HT-29 (cell line): ENCODE results near the gene CDPF1. TPM values are rescaled to one million over a fixed set of nuclear protein-coding genes. Genes with fewer than 3 reads are reported as not detected.

Experiments used
- DNase-seq: peaks from one replicate; pipeline ENCODE4 v3.0.0-alpha.2; 2015; ENCODE audit warnings: low spot score
- total RNA-seq: library from RNA; depleted of rRNA; stranded (reverse); fragments of >200 nt; shearing (Covaris generic); gene quantifications from 2 replicates; pipeline ENCODE4 v1.2.3, GENCODE V29; 2014; rRNA removed

CDPF1 gene, protein sequence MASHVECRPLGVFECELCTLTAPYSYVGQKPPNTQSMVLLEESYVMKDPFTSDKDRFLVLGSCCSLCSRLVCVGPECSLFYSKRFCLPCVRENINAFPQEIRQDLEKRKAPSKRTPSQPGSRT
- total RNA-seq, result 9.5 and 19.5 TPM in 2 replicates

DNA sequence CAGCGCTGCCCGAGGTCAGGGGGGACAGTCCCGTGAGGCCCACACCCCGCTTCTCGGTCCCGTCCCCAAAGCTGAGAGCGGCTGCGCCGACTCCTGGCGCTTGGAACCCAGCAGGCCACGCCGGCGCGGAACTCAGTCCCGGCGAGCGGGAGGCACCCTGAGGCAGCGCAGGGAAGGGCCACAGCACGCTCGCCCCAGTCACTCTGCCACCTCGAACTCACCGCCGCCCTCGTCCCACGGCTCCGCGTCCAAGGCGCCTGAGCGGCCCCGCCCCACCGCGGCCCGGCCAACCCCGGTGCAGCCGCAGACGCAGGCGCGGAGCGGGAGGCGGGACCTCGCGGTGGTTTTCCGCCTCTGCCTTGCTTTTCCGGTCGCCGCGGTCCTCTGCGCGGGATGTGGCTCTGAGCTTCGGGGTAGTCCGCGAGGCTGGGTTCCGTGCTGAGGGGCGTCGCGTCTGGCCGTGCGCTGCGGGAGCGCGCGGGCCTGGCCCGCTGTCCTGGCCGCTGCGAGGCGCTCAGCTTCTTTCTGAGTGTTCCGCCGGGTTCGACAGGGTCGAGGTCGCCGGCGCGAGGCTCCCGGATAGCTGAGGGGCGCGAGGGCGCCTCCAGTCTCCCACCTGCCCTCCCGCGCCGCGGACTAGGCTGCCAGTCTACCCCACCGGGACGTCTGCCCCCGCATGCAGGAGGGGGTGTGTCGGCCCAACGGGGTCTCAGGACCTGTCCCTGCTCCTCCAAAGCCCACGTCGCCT lies at the start of gene CDPF1:
TSS of gene CDPF1 (minus strand) at position 259 of the 748 bp plus-strand sequence. CDS start 2,009 bp downstream, outside the sequence.
- DNase-seq, result peak; percentile 81

DNA sequence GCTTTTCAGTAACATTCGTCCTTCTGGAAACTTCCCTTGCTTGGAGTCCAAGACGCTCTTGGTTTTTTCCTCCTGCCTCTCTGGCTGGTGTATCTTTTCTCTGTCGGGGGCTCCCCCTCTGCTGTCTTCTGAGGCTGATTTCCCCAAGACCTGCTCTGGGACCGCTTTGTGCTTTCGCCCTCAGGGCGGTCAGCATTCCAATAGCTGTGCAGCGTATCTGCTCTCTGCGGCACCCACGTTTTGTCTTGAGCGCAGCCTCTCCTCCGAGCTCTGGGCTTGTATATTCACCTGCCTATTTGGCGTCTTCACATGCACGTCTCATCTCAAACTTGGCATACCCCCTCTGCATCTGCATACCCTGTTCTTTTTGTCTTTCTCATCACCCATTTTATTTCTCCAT lies 49.0 kb upstream of the CDPF1 start:
- DNase-seq, result no peak

DNA sequence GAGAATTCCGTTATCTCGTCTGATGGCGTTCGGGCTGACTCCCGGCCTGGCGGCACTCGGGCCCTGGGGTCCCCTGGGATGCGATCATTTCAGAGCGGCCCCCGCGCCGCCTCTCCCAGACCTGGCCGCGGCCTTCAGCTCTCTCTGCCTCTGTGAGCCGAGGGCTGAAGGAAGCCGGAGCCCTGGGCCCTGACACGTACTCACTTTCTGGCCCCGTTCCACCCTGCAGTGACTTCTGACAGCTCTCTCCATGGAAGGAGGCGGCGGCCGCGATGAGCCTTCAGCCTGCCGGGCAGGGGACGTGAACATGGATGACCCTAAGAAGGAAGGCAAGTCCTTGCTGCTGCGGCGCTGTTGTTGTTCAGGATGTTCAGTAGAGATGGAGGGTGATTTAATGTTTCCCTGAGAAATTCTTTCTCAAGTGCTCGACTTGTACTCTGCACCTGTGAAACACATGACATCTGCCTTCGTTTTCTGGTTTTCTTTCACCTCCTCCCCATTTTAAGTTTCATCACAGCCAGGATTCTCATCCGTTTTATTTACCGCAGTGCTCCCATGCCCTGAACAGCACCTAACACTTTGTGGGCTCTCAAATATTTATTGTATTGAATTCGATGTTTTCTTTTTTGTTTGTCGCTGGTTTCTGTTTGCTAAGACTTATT lies 47.2 kb upstream of the CDPF1 start:
- DNase-seq, result peak; percentile 28

DNA sequence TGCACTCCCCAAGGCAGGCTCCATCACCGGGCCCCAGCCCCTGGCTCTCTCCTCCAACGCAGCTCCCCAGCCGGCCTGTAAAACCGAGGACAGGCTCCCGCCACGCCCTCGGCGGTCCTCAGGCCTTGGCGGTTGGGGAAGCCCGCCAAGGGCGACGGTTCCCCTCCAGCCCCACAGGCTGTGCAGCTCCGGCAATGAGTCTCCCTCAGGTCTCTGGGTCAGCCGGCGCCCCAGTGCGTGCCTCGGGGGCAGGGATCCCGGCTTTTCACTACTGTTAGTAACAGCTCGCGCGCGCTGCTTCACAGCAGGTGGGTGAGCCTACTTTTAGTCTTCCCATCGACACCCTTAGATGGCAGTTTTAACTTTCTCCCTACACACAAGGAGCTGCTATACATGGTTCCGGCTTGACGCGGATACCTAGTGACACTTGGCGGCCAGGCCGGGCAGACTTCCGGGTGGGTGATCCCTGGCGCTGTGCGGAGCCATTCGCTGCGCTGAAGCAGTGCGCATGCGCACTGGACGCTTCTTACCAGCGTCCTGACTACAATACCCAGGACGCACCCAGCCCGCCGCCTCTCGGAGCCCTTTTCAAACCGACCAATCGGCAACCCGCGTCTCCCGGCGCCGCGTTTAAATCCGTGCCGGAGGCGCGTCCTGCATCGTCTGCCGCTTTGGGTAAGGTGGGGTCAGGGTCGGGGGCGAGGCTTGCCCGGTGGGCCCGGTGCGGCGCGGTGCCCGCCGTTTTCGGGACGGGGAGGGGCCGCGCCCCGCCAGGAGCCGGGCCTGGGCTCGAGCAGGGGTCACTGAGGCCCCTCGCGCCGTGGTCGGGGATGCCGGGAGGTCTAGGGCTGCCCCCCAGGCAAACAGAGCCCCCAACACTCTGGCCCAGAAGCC lies 46.4 kb upstream of the CDPF1 start, which contains the start of gene GTSE1:
TSS of gene GTSE1 (plus strand) at position 614 of the 894 bp plus-strand sequence. CDS start 531 bp downstream, outside the sequence.
- peak; percentile 96 for DNase-seq

DNA sequence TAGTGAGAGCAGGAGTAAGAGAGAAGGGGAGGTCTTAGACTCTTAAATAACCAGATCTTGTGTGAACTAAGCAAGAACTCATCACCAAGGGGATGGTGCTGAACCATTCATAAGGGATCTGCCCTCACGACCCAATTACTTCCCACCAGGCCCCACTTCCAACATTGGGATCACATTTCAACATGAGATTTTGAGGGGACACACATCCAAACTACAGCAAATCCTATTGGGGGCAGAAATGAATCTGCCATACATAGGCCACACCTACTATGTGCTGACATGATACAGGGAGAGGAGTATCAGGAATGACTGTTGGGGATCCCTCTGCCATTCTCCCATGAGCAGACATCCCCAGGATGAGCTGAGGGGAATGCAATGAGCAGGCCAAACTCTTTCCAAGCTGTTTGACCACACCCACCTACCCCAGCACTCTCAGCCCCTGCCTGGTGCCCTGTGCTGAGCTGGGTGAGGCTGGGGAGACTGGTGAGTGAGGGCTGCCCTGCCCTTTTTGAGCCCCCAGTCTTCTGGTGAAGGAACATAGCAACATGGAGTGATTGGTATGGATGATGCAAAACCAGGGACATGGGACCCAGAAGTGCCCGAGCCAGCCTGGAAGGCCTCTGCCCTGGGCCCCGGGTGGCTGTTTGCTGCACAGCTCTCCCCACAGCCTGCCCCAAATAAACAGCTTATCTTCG lies 45.3 kb upstream of the CDPF1 start:
- DNase-seq, result no peak

DNA sequence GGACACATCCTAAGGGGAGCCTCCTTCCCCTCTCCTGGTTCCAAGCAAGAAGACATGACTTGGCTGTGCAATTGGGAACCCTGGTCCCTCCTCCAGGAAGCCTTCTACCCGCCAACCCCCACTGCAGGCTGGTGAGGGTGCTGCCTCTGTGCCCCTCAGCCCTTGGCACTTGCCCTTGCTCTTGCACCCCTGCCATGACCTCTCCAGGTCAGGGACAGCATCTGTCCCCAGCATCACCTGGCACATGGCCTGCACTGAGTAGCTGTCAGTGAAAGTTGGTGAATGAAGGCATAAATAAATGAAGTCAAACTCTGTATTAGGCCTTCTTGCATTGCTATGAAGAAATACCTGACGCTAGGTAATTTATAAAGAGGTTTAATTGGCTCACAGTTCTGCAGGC lies 44.7 kb upstream of the CDPF1 start:
- no peak for DNase-seq

DNA sequence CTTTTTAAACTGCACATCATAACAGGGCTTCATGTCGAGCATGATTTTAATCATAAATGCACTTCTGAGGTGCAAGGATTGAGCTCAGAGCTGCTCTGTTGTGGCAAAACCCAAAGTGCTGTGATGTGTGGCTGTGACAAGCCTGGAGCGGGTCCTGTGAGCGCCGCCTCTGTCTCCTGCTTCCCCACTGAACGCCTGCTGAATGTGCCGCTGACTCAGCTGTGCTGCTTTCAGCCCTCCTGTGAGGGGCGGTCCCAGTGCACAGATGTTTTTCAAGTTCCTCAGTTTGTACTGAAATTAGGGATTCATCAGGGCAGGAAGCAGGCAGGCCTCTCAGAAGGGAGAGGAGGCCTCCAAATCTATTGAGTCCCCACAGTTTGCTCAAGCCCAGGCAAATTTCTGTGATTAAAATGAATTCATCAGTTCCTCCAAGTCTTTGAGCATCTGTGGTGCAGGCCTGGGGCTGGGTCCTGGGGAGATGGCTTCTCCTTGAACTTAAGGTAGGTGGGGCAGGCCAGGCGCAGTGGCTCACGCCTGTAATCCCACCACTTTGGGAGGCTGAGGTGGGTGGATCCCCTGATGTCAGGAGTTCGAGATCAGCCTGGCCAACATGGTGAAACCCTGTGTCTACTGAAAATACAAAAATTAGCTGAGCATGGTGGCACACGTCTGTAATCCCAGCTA lies 43.6 kb upstream of the CDPF1 start:
- no peak for DNase-seq

DNA sequence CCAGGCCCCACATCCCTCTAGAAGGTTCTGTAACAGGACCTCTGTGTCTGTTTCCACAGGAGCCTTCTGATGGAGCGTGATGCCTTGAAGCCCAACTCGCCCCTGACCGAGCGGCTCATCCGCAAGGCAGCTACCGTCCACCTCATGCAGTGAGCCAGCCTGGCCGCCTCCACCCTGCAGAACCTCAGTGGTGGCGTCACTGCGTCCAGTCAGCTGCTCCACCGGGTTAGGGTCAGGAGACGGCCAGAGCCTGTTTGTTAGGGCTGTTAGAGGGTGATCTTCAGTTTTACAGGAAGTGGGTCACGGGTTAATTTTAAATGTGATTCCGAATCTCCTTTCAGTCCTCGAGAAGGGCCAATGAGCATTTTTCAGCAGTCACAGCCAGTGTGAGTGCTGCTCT lies 42.6 kb upstream of the CDPF1 start:
- no peak for DNase-seq

DNA sequence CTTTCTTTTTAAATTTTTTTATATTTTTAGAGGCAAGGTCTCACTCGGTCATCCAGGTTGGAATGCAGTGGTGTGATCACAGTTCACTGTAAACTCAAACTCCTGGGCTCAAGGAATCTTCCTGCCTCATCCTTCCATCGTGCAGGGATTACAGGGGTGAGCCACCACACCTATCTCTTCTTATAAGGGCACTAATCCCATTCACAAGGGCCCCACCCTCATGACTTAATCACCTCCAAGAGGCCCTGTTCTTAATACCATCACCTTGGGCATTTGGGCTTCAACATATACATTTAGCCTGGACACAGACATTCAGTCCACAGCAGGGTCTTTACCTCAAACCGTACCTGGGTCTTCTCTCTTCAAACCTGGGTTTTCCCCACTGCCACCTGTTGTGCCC lies 42.1 kb upstream of the CDPF1 start:
- no peak for DNase-seq

DNA sequence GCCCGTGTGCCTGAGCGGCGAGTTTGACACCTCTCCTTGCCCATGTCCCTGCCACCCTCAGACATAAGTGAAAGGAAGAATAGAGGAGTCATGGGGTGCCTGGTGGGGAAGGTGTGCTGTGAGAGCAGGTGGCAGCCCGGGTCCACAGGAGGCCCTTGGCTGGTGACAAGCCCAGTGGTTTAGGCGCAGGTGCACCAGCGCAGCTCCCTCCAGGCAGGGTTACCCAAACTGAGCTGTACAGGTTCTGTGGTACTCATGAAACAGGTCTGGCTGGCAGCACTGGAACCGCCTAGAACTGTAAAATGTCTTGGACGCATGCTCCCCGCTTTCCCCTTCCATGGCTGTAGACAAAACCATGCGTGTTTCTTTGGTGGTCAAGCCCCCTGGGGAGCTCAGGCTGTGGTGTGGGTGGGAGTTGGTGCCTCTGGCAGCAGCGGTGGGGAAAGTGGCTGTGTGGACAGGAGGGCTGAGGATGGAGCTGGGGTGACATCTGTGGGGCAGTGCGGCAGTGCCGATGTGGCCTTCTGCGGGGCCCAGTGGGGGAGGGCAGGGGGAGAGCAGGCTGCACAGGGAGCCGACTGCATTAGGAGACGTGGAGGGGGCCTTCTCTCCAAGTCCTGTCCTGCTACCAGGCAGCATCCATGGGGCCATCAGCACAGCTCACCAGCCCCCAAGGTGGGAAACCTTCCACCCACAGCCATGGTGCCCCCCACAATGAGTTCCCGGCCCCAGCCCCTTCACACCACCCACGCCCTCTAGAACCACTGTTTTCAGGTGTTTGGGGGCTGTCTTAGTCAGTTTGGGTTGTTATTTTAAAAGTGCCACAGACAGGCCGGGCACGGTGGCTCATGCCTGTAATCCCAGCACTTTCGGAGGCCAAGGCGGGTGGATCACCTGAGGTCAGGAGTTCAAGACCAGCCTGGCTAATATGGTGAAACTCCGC lies 41.0 kb upstream of the CDPF1 start:
- no peak for DNase-seq

DNA sequence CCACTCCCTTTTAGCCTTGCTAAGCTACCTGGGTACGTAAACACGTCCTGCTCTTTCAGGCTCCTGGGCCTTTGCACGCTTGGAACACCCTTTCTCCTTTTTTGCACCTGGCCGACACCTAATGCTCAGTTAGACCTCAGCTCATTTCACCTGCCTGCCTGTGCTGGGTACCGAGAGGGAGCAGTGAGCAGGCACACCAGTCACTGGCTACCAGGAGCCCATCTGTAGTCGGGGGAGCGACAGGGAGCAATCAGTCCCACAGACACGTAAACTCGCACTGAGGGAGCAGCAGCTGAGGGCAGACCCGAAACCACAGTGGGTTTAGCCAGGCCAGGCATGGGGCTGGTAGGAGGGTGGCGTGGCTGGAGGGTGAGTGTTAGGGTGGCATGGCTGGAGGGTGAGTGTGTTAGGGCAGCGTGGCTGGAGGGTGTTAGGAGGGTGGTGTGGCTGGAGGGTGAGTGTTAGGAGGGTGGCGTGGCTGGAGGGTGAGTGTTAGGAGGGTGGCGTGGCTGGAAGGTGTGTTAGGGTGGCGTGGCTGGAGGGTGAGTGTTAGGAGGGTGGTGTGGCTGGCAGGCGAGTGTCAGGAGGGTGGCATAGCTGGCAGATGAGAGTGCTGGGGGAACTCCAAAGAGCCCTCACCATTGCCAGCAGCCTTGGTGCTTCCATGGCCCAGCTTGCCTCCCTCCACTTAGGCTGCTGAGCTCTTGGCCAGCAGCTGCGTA lies 40.2 kb upstream of the CDPF1 start:
- no peak for DNase-seq

DNA sequence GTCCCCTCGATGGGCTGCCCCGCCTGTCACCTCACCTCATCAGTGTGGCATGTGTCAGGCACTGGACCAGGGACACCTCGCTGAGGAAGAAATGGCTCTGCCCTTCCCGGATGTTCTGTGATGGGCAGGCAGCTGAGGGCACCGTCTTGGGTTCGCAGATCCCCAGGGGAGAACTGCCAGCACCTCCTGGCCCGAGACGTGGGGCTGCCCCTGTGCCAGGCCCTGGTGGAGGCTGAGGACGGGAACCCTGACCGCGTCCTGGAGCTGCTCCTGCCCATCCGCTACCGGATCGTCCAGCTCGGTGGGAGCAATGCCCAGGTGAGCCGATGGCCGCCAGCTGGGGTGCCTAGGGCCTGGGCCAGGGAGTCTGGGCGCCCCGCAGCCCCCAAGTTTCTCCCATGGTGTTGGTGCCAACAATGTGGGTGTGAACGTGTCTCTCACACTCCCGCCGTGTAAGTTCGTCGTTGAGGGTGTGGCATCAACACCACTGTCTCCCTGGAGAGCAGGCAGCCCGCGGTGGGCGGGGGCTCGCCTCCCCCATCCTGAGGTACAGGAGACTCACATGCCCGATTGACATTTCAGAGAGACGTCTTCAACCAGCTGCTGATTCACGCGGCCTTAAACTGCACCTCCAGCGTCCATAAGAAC lies 39.3 kb upstream of the CDPF1 start:
- no peak for DNase-seq

DNA sequence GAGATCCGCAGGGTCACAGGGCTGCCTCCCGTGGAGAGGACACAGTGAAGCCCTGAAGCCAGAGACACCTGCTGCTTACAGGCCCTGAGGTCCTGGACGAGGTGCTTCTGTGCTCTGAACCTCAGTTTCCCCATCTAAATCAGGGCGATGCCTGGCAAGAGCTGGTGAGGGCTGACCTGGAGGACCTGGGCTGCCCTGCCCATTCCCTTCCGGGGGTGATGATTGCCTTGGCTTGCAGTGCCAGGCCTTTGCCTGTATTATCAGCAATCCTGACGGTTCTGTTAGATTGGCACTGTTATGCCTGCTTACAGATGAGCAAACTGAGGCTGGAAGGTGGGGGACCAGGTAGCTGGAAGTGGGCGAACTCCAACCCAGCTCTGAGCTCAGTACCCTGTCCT lies 38.8 kb upstream of the CDPF1 start:
- DNase-seq, result no peak

DNA sequence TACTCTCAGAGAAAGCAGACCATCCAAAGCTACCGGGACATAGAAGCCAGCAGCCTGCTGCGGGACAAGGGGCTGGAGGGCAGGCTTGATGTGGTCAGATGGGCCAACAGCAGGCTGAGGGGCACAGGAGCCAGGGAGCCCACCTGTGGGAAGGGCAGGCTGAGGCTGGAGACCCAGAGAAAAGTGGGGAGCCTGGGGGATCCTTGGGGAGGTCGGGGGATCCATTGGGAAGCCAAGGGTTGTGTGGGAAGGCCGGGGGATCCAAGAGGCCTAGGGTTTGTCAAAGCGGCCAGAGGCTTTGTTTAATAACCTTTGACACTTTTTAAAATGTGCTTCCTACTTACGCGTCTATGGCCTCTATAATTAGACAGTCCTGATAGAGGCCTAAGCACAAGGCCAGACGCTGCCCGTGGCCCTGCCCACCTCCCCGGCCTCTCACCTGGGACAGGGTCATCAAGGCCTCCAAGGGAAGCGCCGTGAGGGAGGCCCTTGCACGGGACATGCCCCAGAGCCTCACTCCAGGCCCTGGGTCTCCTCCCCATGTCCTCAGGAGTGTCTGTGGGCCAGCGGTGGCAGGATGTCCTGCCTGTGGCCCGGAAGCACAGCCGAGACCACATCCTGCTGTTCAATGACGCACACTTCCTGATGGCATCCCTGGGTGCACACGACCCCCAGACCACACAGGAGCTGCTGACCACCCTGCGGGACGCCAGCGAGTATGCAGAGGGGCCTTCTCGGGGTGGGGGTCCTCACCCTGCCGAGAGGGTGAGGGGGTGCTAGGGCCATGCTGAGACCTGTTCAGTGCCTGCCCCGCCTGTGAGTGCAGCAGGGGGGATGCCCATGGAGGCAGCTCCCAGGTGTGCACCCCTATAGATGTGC lies 38.0 kb upstream of the CDPF1 start:
- DNase-seq, result no peak

DNA sequence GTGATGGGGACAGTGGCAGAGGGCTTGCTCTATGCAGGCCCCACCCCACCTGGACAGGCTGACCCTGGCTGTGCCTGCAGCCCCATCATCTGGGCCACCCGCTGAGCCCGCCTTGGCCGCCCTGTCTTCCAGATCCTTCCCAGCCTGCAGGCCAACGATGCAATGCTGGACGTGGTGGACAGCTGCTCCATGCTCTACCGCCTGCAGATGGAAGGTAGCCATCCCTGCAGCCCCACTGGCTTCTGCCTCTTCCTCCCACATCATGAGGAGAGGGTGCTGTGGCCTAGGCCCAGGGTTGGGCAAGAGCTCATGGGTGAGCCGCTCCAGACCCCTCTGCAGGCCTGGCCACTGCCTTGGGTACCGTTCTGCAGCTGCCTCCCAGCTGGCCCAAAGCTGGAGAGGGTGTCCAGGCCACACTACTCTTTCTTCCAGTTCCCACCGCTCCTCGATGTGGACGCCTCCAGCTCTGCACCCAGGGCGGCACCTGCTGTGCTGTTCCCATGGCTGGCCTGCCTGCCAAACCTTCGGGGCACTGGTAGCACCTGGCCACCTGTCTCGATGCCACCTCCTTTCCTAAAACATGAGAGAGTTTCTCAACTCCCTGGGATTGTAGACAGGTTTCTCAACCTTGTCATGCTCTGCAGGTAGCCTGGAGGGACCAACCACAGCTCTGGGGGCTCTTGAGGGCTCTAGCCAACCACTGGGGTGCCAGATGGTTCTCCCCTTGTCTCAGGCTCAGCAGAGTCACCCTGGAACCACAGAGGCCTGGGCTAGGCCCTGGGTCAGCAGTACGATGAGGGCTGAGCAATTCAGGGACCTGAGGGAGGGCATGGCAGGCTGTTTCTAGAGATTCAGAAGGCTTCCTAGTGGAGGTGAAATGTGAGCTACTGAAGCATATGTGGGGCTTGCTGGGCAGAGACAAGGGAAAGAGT lies 37.1 kb upstream of the CDPF1 start:
- no peak for DNase-seq

DNA sequence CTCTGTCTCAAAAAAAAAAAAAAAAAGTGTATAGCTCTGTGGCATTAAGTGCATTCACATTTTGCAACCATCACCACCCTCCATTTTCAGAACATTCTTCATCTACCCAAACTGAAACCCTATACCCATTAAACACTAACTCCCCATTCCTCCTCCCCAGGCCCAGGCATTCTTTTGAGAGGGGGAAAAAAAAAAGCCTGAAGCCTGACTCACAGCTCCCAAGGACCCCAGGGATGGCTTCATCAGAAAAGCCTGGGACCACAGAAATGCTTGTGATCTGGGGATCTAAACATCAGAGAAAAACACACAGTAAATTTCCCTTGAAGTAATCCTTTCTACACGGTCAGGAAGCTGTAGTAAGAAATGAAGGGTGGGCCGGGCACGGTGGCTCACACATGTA lies 35.9 kb upstream of the CDPF1 start:
- DNase-seq, result no peak
